Epidermal melanocyte (primary cell): ENCODE data around the gene FAM174C.

ENCODE experiments used
- DNase-seq: peaks from one replicate; pipeline ENCODE4 v3.0.0; 2011; ENCODE audit warnings: low spot score; ENCODE audit not compliant: insufficient read length

The FAM174C gene

DNA sequence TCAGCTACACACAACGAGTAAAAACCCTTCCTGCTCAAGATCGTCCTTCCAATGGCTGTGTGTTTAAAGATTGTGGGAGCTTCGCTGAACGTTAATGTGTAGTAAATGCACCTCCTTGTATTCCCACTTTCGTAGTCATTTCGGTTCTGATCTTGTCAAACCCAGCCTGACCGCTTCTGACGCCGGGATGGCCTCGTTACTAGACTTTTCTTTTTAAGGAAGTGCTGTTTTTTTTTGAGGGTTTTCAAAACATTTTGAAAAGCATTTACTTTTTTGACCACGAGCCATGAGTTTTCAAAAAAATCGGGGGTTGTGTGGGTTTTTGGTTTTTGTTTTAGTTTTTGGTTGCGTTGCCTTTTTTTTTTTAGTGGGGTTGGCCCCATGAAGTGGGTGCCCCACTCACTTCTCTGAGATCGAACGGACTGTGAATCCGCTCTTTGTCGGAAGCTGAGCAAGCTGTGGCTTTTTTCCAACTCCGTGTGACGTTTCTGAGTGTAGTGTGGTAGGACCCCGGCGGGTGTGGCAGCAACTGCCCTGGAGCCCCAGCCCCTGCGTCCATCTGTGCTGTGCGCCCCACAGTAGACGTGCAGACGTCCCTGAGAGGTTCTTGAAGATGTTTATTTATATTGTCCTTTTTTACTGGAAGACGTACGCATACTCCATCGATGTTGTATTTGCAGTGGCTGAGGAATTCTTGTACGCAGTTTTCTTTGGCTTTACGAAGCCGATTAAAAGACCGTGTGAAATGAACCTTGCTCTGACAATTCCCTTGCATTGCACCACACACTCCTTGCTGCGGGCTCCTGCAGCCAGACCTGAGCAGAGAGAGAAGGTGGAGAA is 2.7 kb upstream of the FAM174C start:
- DNase-seq, result no peak

DNA sequence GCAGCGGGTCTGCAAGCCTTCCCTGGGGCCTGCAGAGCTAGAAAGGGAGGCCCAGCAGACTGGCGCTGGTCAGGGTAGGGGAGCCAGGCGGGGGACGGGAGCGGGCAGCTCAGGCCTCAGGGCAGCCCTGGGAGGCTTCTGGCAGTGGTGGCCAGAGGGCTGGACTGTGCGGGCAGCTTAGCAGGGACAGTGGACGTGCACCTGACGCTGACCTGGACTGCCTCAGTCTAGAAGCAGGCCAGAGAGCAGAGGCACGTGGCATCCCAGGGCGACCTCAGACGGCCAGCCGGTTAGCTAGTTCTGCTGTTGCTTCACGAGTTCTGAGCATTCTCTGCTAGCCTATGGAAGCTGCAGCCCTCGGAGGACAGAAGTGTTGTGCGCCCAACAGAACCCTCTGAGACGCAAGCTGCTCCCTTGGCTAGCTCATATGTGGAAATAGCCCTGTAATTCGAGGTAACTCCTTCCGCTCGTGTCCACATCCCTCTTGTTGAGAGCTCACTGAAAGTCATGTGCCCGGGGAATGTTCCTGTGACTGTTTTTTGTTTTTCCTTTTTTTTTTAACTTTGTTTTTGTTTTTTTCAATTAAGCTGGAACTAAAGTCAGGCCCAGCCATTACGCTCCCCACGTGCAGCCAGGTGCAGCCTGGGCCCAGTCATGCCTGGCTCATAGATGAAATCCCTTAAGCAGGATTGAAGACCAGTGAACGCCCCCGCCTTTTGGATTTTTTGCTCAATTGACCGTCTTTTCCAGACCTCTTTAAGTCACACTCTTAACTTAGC is 1.9 kb upstream of the FAM174C start:
- DNase-seq, result no peak

DNA sequence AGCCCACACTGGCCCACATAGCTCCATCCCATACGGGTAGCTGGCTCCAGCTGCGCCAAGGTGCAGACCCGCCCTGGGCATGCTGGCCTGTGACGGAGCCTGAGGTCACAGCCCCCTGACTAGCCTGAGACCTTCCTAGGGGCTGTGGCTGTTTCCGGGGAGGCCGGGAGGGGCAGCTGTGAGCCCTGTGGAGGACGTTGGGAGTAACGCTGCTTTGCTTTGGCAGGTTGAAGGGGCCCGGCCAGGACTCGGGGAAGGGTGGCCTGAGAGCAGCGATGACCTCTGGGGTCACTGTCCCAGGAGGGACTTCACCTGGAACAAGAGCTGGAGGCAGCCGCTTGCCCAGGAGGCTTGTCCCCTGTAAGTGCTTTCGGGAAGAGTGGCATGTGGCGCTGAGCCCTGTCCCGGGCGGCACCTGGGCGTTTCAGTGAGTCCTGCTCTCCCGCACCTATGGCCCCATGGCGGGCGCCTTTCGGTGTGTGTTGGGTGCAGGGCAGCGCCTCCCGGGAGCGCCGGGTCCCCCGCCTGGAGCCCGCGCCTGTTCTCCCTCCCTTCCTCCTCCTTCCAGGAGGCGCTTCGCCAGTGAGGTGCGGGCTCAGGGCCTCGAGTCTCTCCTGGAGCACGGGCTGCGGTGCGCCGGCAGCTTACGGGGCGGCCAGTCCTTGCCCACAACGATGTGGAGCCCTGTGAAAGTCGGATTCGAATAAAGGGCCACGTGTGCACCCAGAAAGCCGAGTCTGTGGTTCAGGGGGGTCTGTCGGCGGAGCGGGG is 1.1 kb upstream of the FAM174C start:
- DNase-seq, result no peak

- DNase-seq, result no peak
These were observed 474 bp upstream of the FAM174C start for GRCh38 chr19:1274852-1275259.

GRCh38 chr19:1275976-1276627 is 772 bp downstream of the FAM174C start:
- DNase-seq, result no peak

- no peak for DNase-seq
These were observed 1.3 kb downstream of the FAM174C start for GRCh38 chr19:1276628-1277022.

DNA sequence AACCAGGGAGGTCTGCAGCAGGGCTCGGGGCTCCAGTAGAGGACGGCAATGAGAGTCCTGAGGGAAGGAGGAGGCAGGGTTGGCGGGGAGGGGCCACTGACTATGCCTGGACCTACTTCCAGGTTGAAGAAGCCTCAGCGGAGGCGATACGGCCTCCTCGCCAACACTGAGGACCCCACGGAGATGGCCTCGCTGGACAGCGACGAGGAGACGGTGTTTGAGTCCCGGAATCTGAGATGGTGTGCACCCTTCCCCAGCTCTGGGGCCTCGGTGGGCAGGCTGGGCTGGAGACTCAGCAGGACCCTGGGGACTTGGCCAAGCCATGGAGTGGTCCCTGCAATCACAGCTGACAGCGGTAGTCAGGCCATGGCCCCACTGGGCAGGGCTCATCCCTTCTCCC is 1.7 kb downstream of the FAM174C start:
- DNase-seq, result no peak

DNA sequence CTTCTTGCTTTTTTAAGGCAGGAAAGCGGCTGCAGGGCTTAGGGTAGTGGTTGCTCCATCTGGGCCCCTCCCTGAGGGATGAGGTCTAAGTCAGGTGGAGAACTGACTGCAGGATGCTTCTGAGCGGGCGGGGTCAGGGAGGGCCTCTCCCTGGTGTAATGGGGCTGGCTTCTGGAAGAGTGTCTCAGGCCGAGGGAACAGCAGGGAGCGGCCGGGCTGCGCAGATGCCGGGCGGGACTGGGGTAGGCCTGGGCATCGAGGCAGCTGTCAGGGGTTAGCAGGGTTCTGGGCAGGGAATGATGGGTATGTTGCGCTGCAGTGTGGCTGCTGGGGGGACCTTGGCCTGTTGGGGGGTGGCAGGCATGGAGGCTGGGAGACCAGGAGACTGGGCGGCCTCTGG is 2.7 kb downstream of the FAM174C start:
- no peak for DNase-seq

DNA sequence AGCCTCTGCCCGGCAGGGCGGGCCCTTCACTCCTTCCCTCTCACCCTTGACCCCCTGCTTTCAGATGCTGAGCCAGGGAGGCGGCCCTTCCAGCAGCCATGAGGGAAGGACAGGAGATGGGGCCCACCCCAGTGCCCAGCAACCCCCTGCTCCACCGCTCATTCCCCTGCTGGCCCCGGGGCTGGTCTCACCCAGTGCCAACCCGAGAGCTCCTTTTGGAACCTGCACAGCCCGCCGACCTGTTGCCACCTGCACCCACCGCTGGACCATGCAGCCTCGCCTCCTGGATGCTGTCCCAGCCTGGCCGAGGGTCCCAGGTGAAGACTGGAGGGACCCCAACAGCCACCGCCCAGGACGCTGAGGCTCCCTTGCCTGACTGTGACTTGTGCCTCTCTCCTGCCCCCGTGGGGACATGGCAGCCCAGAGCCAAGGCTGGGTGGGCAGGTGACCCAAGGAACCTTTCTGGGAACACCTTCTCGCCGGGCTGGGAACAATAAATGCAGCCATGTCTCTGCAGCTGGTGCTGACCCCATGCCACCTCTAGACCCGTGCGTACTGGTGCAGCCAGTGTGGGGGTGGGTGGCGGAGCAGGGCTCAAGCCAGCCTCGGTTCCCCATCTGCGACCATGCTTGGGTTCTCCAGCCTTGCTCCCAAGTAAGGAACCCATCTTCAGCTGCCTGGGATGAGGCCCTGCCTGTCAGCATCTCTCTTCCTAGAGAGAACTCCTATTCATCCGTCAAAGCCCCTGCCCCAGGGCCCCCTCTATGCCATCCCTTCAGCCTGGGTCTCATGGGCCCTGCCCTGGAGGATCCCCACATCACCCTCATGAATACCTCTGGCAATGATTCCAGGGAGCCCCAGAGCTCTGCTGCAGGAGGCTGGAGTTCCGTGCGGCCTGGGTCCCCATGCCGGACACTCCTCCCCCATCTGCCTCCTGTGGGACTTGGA is 3.7 kb downstream of the FAM174C start:
- no peak for DNase-seq

DNA sequence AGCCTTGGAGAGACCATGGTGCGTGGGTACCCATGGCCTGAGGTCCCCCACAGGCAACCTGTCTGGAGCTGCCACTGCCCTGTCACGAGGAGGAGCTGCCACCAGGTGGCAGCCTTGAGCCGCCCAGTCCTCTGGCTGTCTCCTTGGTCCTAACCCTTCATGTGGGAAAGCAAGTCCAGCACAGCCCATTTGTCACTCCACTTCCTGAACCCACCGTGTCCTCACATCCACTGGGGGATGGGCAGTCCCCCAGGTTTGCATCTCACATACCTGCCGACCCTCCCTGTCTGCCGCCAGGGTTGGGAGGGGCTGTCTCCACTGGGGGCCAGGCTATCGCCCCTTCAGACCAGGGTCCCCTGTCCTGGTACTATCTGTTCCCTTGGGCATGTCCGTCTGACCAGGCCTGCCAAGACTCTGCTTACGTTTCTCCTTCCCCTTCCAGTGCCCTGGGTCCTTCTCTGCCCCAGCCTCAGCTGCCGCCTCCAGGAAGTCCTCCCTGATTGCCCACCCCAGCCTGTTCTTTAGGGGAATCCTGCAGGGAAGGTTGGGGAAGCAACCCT is 4.5 kb downstream of the FAM174C start:
- DNase-seq, result peak; percentile 97

DNA sequence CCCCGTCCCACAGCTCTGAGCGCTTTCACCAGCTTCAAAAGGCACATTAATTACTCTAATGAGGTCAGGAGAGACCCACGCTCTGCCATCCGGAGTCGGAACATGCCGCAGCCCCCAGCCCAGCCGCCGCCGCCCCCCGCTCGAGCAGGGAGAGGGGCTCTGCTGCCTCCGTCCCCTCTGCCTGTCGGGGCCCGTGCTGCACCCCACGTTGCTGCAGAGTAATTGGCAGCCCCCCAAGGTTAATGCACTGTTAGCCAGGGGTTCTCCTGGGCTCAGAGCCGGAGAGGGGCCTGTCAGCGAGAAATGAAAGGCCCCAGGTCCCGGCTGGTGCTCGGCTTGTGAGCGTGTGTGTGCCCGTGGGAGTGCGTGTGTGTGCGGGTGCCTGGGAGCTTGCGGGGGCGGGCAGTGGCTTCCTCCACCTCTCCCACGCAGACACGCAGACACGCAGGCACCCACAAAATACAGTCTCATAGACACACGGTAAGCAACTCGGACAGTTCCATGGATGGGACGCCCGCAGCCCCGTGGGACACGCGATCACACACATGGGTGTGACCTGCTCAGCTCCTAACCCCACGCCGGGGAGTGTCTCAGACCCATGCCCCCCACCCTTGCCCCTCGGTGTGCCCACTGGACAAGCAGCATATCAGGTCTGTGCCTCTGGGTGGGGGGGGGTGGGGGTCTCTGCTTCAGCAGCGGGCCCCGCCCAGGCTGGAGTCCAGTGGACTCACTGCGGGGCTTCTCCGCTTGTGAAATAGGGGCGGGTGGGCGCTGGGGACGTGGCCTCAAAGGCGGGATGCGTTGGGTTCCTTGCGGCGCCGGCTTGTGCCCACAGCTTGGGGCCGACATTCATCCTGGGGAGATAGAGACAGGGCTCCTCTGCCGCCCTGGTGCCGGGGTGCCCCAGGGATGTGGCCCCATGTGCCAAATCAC is 5.6 kb downstream of the FAM174C start:
- no peak for DNase-seq

DNA sequence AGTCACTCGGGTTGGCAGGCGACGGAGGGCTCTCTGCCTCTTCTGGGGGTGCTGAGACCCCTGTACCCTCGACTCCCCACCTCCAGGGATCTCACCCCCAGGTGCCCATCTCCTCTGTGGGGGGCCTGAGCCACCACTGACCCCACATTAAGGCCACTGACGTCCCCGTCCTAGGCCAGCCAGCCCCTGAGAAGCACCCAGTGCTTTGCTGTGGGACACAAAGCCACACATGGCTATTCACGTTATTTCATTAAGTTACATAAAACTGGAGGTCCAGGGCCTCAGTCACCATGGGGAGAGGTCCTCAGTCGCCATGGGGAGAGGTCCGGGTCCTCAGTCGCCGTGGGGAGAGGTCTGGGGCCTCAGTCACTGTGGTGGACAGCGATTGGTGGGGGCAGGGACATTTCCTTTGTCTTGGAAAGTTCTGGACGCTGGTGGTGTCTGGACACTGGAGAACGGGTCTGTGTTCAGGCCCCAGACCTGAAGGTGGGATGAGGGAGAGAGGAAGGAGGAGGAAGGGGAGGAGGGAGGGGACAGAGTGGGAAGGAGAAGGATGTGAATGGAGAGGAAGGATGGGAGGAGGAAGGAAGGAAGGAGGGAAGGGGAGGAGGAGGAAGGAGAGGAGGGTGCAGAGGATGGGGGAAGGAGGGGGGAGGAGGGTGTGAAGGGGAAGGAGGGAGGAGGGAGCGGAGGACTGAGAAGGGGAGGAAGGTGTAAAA is 6.4 kb downstream of the FAM174C start:
- no peak for DNase-seq

- DNase-seq, result no peak
These were observed 7.4 kb downstream of the FAM174C start for GRCh38 chr19:1282588-1283206.

DNA sequence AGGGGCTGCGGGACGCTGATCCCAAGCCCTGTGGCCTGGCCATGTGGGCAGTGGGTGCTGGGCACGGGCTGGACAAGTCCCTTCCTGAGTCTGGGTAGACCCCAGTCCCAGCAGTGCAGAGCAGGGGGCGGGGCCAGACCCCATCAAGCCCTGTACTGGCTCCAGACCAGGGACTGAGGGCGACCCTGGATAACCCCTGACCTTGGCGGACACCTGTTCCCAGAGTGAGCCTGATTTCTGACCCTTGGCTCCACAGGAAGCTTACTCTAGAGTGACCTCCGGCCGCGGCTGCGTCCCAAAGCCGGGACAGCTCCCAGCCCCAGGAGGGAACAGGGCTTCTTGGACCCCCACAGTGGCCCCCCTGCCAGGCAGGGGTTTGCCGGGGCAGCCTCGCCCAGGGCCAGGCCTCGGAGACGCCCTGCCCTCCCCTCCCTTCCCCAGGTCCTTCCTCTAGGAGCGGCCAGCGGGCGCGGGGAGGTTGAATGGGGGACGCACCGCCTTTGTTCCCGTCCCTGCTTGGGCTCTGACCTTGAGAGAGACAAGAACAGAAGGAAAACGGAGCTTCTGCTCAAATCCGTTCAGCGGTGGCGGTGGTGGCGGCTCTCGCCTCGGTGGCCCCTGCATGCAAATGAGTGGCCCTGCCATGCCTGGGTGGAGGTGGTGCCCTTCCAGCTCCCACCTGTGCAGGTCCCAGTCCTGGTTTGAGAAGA is 8.0 kb downstream of the FAM174C start:
- DNase-seq, result no peak

DNA sequence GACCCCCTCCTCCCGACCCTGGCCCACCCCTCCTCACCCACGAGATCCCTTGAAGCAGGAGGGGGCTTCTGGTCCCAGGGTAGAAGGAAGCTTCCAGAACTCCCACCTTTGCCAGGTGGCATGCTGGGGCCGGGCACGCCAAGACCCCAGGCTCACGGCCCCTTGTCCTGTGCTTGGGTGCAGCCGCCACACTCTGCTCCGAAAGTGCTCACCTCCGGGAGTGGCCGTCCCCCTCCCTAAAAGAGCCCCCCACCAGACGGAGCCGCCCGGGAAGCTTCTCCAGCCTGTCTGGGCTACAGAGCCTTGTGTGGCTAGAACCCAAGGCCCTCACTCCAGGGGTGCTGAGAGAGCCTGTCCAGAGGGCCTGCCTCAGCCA is 8.6 kb downstream of the FAM174C start:
- no peak for DNase-seq

- no peak for DNase-seq
These were observed 9.1 kb downstream of the FAM174C start for GRCh38 chr19:1284293-1284978.
